ENCODE results near the gene CORO2A. TPM values are rescaled to one million over a fixed set of nuclear protein-coding genes. Genes with fewer than 3 reads are reported as not detected.

The CORO2A gene
- total RNA-seq, 1 donor from 2014 or later = 6.0 TPM

GRCh38 chr9:98182889-98183599, 9.4 kb downstream of the CORO2A start:
- DNase-seq (ENCODE audit: low spot score, unreplicated experiment) = no peak
- Mint-ChIP-seq H3K4me1 (ENCODE audit: low read depth) (peaks cover 6% of the 10 kb centered on the region), H3K27me3 (no peaks in the 10 kb centered on the region), H3K4me3 (ENCODE audit: low read depth) (no peak overlapping the region), H3K27ac (no peak overlapping the region), H3K36me3 (ENCODE audit: insufficient read depth) (no peaks in the 10 kb centered on the region), H3K9me3 (ENCODE audit: low read depth) (no peaks in the 10 kb centered on the region)
- no peak for TF ChIP-seq CTCF (IDR thresholded peaks at IDR 0.05; ENCODE audit: unreplicated experiment)

- H3K4me1 Mint-ChIP-seq (ENCODE audit: low read depth) = peaks cover 6% of the 10 kb centered on the region
- H3K36me3 Mint-ChIP-seq (ENCODE audit: insufficient read depth) = no peaks in the 10 kb centered on the region
- H3K27ac Mint-ChIP-seq = no peak overlapping the region
- H3K4me3 Mint-ChIP-seq (ENCODE audit: low read depth) = no peak overlapping the region
- no peak for DNase-seq (ENCODE audit: low spot score, unreplicated experiment)
- TF ChIP-seq CTCF (IDR thresholded peaks at IDR 0.05; ENCODE audit: unreplicated experiment) = no peak
- H3K27me3 Mint-ChIP-seq = no peaks in the 10 kb centered on the region
- no peaks in the 10 kb centered on the region for H3K9me3 Mint-ChIP-seq (ENCODE audit: low read depth)
Measured at GRCh38 chr9:98182069-98182820, 10.2 kb downstream of the CORO2A start.

- no peak overlapping the region for H3K4me3 Mint-ChIP-seq (ENCODE audit: low read depth)
- no peaks in the 10 kb centered on the region for H3K27me3 Mint-ChIP-seq
- no peak for DNase-seq (ENCODE audit: low spot score, unreplicated experiment)
- no peak for TF ChIP-seq CTCF (IDR thresholded peaks at IDR 0.05; ENCODE audit: unreplicated experiment)
- no peaks in the 10 kb centered on the region for H3K36me3 Mint-ChIP-seq (ENCODE audit: insufficient read depth)
- H3K9me3 Mint-ChIP-seq (ENCODE audit: low read depth) = no peaks in the 10 kb centered on the region
- H3K27ac Mint-ChIP-seq = no peak overlapping the region
- peaks cover 11% of the 10 kb centered on the region for H3K4me1 Mint-ChIP-seq (ENCODE audit: low read depth)
Measured at GRCh38 chr9:98181746-98182068, 10.7 kb downstream of the CORO2A start.

GRCh38 chr9:98180996-98181395, 11.4 kb downstream of the CORO2A start:
- H3K4me1 Mint-ChIP-seq (ENCODE audit: low read depth) = peaks cover 13% of the 10 kb centered on the region
- H3K36me3 Mint-ChIP-seq (ENCODE audit: insufficient read depth) = no peaks in the 10 kb centered on the region
- TF ChIP-seq CTCF (IDR thresholded peaks at IDR 0.05; ENCODE audit: unreplicated experiment) = no peak
- H3K27ac Mint-ChIP-seq = no peak overlapping the region
- H3K27me3 Mint-ChIP-seq = no peaks in the 10 kb centered on the region
- H3K4me3 Mint-ChIP-seq (ENCODE audit: low read depth) = no peak overlapping the region
- H3K9me3 Mint-ChIP-seq (ENCODE audit: low read depth) = no peaks in the 10 kb centered on the region
- no peak for DNase-seq (ENCODE audit: low spot score, unreplicated experiment)

- Mint-ChIP-seq H3K9me3 (ENCODE audit: low read depth) (no peaks in the 10 kb centered on the region), H3K4me3 (ENCODE audit: low read depth) (no peak overlapping the region), H3K27ac (no peak overlapping the region), H3K4me1 (ENCODE audit: low read depth) (peaks cover 13% of the 10 kb centered on the region), H3K36me3 (ENCODE audit: insufficient read depth) (no peaks in the 10 kb centered on the region), H3K27me3 (no peaks in the 10 kb centered on the region)
- no peak for DNase-seq (ENCODE audit: low spot score, unreplicated experiment)
- no peak for TF ChIP-seq CTCF (IDR thresholded peaks at IDR 0.05; ENCODE audit: unreplicated experiment)
Measured at GRCh38 chr9:98178874-98179850, 13.3 kb downstream of the CORO2A start.
